HL-60 (cell line): Measurements from ENCODE around the gene TAP2.
"Not testable (repeated sequence)": the region's sequence is repeated elsewhere in the genome, so short reads cannot be mapped to it uniquely, and the experiment has no call there.

Source experiments
- DNase-seq, 2 experiments: peaks; one replicate each; pipeline ENCODE4 v3.0.0-alpha.2; 2010 to 2020; ENCODE audit warnings: low read depth in 1 of 2, low spot score in 1 of 2
- H3K27ac ChIP-seq: fragments of 250-450 bp; sonication (Bioruptor Pico); replicated peaks from 2 replicates; pipeline ENCODE4 v1.5.1; 2020; ENCODE audit warnings: mild to moderate bottlenecking, moderate library complexity
- H3K27me3 ChIP-seq: fragments of 250-450 bp; sonication (Bioruptor Pico); 2 replicates; pipeline ENCODE4 v1.5.1; 2021; ENCODE audit warnings: mild to moderate bottlenecking, moderate library complexity; ENCODE audit not compliant: insufficient read depth, poor library complexity, severe bottlenecking
- H3K4me3 ChIP-seq: replicated peaks from 2 replicates; pipeline ENCODE4 v1.5.1; 2011; ENCODE audit warnings: mild to moderate bottlenecking, control low read depth, low read length; ENCODE audit not compliant: insufficient read depth
- CTCF ChIP-seq: IDR thresholded peaks from one replicate; pipeline ENCODE4 v1.5.1; 2011; ENCODE audit warnings: low read length, control low read depth, inconsistent platforms; ENCODE audit not compliant: insufficient read depth
- GABPA ChIP-seq: IDR thresholded peaks from 2 replicates; pipeline ENCODE4 v1.6.1; 2012; ENCODE audit warnings: low read depth
- POLR2AphosphoS5 ChIP-seq: IDR thresholded peaks from 2 replicates; pipeline ENCODE4 v1.6.1; 2012; ENCODE audit warnings: low read depth
- REST ChIP-seq: IDR thresholded peaks from 2 replicates; pipeline ENCODE4 v1.6.1; 2012; ENCODE audit warnings: low read depth; ENCODE audit not compliant: insufficient replicate concordance
- SPI1 ChIP-seq: IDR thresholded peaks from 2 replicates; pipeline ENCODE4 v1.6.1; 2012; ENCODE audit warnings: low read depth, mild to moderate bottlenecking, borderline replicate concordance

The TAP2 gene

DNA sequence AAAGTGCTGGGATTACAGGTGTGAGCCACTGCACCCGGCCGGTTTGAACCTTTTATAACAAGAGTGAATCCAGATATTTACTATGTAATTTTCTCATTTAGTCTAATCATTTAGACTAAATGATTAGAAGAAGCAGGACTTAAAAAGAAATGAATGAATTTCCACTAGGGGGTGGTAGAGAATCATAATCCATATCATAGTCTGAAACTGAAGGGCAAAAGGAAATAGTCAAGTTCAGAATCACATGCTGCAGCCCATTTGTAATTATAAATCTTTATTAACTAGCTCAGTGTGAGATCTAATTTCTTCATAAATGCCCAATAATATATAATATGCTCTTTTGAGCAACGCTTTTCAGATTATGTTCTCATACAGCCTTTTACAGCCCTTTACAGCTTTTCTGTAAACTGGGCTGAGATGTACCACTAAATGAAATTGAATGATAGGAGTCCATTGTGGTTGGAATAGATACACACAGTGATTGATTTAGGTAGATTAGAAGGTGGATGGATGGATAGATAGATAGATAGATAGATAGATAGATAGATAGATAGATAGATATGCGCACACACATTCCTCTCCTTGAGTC is 47.3 kb upstream of the TAP2 start:
- TF ChIP-seq REST (no peak), CTCF (no peak), GABPA (no peak), SPI1 (no peak), POLR2AphosphoS5 (no peak)
- no peaks in the 10 kb centered on the region for H3K27me3 ChIP-seq
- DNase-seq, result no peak
- H3K4me3 ChIP-seq, result no peak overlapping the region
- H3K27ac ChIP-seq, result no peak overlapping the region

DNA sequence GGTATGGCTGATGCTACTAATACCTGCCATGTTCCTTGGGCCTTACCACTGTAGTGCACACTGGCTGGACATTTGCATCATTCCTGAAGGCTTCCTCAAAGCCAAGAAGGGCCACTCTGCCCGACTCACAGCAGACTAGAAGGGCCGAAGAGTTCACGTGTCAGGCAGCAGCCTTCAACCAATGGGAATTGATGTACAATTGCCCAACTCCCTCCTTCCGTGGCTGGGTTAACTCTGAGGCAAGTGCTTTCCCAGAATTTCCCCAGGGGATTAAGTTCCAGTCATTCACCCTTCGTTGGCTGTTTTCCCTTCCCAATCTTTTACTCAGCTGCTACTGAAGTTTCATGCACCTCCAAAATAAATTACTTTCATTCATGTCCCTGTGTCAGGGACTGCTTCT is 45.2 kb upstream of the TAP2 start:
- TF ChIP-seq POLR2AphosphoS5 (no peak), GABPA (no peak), REST (no peak), CTCF (no peak), SPI1 (no peak)
- DNase-seq, result peak in 1 of 2 experiments; percentile 39
- H3K27me3 ChIP-seq, result no peaks in the 10 kb centered on the region
- H3K27ac ChIP-seq, result no peak overlapping the region
- H3K4me3 ChIP-seq, result no peak overlapping the region

DNA sequence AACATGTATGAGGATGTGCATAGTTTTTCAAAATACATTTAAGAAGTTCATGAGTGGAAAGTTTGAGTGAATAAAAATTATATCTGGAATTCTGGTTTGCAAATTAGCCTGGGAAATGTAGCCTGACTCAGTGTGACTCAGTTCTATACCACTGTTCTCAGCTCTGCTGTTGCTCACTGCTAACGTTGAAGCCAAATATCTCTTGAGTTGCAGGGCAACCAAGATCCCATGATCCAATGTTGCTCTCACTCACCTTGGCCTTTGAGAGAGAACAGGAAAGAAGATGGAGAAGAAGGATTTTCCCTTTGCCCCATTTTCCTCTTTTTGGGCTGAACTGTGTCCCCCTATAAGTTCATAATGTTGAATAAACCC is 44.3 kb upstream of the TAP2 start:
- no peak for DNase-seq
- no peaks in the 10 kb centered on the region for H3K27me3 ChIP-seq
- TF ChIP-seq CTCF (no peak), GABPA (no peak), SPI1 (no peak), POLR2AphosphoS5 (no peak), REST (no peak)
- no peak overlapping the region for H3K4me3 ChIP-seq
- no peak overlapping the region for H3K27ac ChIP-seq

GRCh38 chr6:32880962-32881361 is 42.4 kb upstream of the TAP2 start:
- H3K27me3 ChIP-seq, H3K4me3 ChIP-seq, H3K27ac ChIP-seq, DNase-seq: not testable (repeated sequence)
